GM19351 (cell line): ENCODE results near the gene APLP2.

Experiments used
- ATAC-seq: cut with Tn5 transposase; IDR thresholded peaks from one replicate; pipeline ENCODE4 v1.9.1; 2021; ENCODE audit warnings: mild to moderate bottlenecking, moderate library complexity; ENCODE audit not compliant: unreplicated experiment

The APLP2 gene

GRCh38 chr11:130055617-130056016, 14.1 kb upstream of the APLP2 start:
- ATAC-seq: no peak

GRCh38 chr11:130061017-130061416, 8.7 kb upstream of the APLP2 start:
- ATAC-seq: no peak

GRCh38 chr11:130062026-130062425, 7.7 kb upstream of the APLP2 start:
- ATAC-seq: no peak

GRCh38 chr11:130063451-130063850, 6.2 kb upstream of the APLP2 start:
- ATAC-seq: no peak

- no peak for ATAC-seq
Measured at GRCh38 chr11:130064596-130064995, 5.1 kb upstream of the APLP2 start.

GRCh38 chr11:130066338-130066737, 3.4 kb upstream of the APLP2 start:
- ATAC-seq: no peak

GRCh38 chr11:130068546-130068985, 1.1 kb upstream of the APLP2 start:
- no peak for ATAC-seq

GRCh38 chr11:130068986-130069658, 572 bp upstream of the APLP2 start:
- ATAC-seq: peak; percentile 37

GRCh38 chr11:130070109-130070845, 583 bp downstream of the APLP2 start:
- ATAC-seq: peak; percentile 26

GRCh38 chr11:130070846-130071200, 1.1 kb downstream of the APLP2 start:
- no peak for ATAC-seq

GRCh38 chr11:130071211-130071712, 1.6 kb downstream of the APLP2 start:
- no peak for ATAC-seq

- ATAC-seq: no peak
Measured at GRCh38 chr11:130074736-130075135, 5.0 kb downstream of the APLP2 start.

- ATAC-seq: no peak
Measured at GRCh38 chr11:130076778-130077481, 7.2 kb downstream of the APLP2 start.

- ATAC-seq: no peak
Measured at GRCh38 chr11:130077671-130078070, 8.0 kb downstream of the APLP2 start.

- no peak for ATAC-seq
Measured at GRCh38 chr11:130078080-130078479, 8.4 kb downstream of the APLP2 start.

- ATAC-seq: no peak
Measured at GRCh38 chr11:130085671-130086290, 16.1 kb downstream of the APLP2 start.

GRCh38 chr11:130086669-130087068, 17.0 kb downstream of the APLP2 start:
- no peak for ATAC-seq

GRCh38 chr11:130087294-130087926, 17.7 kb downstream of the APLP2 start:
- no peak for ATAC-seq

GRCh38 chr11:130088217-130088616, 18.5 kb downstream of the APLP2 start:
- no peak for ATAC-seq

GRCh38 chr11:130088919-130089673, 19.4 kb downstream of the APLP2 start:
- no peak for ATAC-seq
